ENCODE measurements around the gene SRSF3.

GRCh38 chr6:36603222-36604089, 9.3 kb downstream of the SRSF3 start:
- TF ChIP-seq CTCF (IDR thresholded peaks at IDR 0.05 in 8 of 11, conservative IDR thresholded peaks at IDR 0.05 in 3 of 11): no peak
- TF ChIP-seq POLR2AphosphoS5 (IDR thresholded peaks at IDR 0.05): no peak
